GM21723 (cell line): ENCODE data around the gene CDH20.
A peak's percentile ranks its signal among the peaks of the same experiment; 100 is the strongest.

Source experiments
- ATAC-seq: cut with Tn5 transposase; IDR thresholded peaks from one replicate; pipeline ENCODE4 v1.9.1; 2021; ENCODE audit warnings: mild to moderate bottlenecking, moderate library complexity; ENCODE audit not compliant: unreplicated experiment

Gene CDH20

DNA sequence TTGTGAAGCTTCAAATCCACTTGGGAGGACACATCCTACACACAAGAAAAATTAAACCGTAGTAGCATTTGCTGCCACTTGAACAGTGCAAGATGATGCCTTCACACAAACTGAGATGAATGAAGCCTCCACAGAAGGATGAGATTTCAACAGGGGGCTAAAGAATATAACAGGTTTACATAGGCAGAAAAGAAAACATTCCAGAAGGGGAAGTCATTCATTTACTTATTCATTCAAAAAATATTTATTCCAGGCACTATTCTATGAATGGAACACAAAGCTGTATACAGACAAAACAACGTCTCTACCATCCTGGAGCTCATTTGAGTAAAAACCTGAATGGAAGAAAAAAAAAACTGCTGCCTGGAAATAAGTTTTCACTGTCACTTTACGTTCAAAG lies 170.5 kb downstream of the CDH20 start:
- no peak for ATAC-seq

DNA sequence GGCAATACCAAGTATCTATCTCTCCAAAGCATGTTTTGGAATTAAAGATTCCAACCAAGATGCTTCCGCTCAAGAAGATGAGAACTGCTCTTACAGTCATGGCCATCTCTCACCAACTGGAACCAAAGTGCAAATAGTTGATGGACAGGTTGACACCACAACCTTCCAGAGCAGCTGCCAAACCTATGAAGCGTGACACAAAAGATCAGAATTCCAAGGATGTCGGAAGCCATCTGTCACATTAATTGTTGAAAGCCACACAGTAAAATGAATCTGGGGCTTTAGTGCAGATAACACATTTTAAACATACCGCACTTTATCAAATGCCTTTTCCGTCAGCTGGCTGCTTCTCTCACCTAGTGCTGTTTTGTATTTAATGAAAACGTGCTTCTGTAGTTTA lies 195.7 kb downstream of the CDH20 start:
- no peak for ATAC-seq

DNA sequence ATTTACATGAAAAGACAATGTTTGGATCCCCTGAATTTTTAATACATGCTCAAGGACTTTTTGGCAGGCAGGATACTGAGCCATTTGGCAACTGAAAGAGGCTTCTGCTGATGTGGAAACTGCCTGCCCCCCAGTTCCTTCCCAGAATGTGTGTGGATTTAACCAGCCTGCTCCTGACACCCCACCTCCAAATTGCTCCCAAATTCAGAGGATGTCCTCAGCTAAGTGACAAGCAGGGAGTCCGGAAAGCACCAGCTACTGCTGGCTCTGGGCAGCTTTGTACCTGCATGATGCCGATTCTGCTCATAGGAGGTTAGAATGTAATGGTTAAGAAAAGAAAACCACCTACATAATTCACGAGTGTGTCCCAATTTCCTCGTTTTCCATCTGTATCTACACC lies 197.5 kb downstream of the CDH20 start:
- no peak for ATAC-seq

DNA sequence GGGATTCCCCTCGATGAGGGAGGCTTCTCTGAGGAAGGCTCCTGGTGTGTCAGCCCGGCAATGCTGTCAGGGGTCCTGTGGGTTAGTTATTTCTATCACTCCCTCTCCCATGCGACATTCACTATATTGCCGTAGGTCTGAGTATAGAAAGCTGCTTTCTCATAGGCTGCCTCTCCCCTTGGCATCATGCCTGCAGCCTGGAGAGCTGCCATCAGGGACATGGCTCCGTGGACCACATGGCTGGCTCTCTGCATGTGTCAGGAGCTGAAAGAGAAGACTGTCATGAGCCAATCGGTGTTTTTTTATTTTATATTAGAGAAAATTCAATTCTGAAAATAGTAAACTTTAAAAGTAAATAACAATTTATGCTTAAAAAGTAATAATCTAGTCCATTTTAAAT lies 198.0 kb downstream of the CDH20 start:
- ATAC-seq = no peak

DNA sequence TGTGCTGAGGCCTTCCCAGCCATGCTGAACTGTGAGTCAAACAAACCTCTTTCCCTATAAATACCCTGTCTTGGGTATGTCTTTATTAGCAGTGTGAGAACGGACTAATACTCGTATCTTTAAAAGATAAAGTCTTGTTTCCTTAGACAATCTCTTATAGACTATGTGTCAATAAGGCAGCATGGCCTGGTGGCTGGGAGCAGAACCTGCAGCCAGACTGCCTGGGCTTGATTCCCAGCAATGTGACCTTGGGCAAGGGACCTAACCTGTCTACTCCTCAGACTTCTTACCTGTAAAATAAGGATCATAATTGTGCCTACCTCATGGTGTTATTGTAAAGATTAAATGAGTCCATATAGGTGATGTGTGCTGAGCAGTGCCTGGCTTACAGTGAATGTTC lies 198.7 kb downstream of the CDH20 start:
- ATAC-seq = no peak

DNA sequence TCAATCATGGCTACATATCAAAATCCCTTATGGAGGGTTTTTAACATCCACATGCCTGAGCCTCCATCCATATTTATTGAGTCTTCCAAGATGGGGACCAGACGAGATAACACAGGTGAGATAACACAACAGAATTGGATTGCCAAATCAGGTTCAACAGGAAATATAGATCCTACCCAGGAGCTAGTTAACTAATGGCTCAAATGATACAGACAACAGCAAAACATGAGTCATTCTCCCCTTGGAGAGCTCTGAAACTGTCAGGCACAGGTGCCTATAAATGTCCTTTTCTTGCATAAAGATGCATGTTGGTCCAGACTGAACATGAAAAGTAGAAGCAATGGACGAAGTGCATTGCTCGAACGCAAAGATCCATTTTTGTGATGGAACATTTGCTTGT lies 202.2 kb downstream of the CDH20 start:
- ATAC-seq = no peak

DNA sequence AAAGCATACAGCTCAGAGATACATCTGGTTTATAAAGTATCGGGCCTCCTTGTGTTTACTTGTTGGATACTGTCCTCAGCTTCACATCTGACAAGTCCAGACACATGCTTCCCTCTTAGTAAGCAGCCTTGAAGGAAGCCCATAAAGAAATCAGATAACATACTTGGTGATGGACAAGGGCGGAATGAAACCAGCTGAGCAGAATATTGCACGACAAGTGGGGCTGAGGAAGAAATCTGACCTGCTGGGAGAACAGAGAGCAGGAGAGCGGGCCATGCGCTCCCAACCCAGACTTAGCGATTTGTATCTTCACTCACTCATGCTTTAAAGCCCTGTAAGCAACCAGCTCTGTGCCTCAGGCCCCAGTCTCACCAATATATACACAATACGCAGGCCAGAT lies 208.4 kb downstream of the CDH20 start:
- ATAC-seq = no peak

DNA sequence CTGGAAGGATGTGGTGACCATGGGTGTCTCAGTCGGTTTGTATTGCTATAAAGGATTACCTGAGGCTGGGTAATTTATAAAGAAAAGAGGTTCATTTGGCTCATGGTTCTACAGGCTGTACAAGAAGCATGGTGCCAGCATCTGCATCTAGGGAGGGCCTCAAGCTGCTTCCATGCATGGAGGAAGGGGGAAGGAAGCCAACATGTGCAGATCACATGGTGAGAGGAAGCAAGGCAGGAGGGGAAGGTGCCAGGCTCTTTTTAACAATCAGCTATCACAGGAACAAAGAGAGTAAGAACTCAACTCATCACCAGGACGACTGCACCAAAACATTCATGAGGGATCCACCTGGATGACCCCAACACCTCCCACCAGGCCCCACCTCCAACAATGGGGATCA lies 209.4 kb downstream of the CDH20 start:
- no peak for ATAC-seq

DNA sequence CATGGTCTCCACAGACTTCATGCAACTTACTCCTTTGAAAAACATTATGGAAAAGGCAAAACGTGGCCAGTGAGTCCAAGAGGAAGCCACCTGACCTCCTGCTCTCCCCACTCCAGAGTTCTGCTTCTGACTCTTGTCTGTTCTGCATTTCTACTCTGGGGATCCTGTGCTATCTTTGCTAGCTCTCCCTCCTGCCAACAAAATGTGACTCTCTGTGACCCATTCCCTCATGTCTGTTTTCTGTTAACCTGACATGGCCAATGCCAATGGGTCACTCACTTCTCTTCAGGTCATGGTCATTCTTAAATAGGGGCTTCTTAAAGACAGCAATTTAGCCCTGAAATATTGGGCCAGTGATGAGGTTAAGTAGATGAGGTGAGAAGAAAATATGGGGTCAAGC lies 210.3 kb downstream of the CDH20 start:
- ATAC-seq = no peak

DNA sequence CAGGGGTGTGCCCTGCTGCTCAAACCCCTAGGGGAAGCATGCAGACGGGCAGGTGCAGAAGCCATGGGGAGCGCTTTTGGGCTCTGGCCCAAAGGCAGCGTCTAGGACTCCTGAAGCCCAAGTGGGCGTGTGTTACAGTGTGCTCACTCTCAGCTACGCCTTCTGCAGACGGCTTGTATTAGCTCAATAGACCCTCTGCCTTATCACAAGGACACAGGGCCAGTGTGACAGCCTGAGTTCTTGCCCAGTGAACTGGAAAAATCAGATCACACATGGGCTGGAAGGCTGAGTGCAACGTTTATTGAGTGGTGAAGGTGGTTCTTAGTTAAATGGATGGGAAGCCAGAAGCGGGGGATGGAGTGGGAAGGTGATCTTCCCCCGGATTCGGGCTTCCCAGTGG lies 210.9 kb downstream of the CDH20 start:
- ATAC-seq = no peak

DNA sequence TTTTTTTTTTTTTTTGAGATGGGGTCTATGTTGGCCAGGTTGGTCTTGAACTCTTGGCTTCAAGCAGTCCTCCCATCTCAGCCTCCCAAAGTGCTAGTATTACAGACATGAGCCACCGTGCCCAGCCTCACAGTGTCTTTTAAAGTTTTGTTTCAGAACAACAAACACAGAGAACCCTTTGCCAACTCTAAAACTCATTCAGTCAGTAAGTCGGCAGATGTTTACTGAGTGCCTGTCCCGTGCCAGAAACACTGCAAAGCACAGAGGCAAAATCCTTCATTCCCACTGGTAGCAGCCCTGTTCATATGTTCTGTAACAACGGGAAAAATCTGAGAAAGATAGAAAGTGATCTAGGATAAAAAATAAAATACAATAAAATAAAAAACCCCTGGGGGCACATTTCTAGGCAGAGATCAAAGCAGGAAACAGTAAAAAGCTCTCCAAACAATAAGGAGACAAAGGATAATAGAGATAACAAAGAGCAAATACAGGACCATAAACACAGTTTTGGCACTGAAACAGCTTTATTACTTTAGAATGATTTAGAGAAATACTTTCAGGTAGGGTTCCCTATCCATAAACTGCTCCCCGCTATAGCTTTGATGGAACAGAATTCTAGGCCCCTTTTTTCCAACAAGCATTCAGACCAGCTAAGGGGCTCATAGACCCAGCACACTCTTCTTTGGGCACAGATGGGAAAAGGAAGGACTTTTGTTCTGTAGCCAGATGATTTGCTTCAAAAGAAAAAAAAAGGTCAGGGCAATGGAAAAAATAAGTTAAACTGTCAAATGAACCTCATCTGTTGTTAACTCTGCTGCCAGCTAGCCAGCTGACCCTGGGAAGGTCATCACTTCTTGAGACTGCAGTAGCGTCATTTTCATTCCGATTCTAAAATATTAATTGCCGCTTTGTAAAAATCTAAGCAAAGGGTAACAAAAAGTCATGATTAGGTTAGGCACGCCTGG lies 212.3 kb downstream of the CDH20 start:
- no peak for ATAC-seq

DNA sequence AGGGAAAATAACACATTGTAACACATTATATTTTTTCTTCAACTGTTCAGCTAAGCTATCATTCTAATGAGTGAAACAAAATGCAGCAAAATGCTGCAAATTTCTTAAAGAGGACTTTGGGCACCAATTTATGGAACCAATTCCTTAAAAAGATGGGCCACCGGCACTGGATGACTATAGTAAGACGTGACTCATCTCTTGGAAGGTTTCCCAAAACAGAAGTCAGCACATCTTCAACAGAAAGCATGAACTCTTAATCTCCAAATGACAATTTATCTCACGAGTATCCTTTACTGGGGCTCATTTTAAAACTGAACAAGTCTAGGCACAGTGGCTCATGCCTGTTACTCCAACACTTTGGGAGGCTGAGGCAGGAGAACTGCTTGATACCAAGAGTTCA lies 213.4 kb downstream of the CDH20 start:
- no peak for ATAC-seq

DNA sequence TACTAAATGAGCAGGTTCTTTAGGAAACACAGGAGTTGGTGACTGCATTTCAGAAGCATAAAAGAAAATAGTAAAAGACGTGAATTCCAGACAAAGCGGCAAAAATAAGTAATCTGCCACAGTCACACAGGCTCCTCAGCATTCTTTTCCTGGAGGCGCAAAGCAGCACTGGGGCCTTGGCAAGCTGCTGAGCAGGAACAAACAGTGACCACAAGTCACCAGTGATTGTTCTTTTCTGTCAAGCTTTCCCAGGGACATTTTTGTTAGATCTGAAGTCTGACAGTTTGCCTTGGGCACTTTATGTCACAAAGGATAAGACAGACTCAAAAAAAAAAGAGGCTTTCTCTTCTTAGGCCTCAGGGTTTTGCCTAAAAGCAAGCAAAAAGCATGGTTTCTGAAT lies 216.2 kb downstream of the CDH20 start:
- ATAC-seq = no peak

DNA sequence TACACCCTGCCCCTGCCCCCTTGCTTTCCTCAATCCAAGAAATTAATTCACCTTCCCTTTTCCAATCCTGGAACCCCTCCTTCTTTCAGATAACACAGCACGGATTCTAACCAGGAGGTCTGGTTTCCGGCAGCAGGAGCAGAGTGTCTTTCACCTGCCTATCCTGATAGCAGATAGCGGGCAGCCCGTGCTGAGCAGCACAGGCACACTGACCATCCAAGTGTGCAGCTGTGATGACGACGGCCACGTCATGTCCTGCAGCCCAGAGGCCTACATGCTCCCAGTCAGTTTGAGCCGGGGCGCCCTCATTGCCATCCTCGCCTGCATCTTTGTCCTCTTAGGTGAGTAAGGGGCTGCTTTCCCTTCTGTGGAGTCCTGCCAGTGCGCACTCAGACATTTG lies 216.7 kb downstream of the CDH20 start:
- no peak for ATAC-seq

DNA sequence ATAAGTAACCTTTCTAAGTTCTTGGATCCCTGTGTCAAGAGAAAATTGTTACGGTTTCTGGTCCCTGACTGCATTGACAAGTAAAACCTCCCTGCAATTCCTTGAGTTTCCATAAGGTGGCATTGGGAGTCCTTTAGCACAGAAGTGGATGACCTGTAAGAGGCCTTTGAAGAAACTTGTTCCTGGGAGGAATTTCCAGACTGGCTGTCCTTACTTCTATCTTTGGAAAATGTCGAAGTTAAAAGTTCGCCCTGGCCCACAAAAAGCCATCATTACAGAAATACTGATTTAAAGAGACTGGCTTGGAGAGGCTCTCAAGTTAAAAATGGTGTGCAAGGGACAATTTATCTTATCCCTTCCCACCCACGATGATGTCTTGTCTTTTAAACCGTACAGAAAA lies 218.4 kb downstream of the CDH20 start:
- ATAC-seq = peak; percentile 70

DNA sequence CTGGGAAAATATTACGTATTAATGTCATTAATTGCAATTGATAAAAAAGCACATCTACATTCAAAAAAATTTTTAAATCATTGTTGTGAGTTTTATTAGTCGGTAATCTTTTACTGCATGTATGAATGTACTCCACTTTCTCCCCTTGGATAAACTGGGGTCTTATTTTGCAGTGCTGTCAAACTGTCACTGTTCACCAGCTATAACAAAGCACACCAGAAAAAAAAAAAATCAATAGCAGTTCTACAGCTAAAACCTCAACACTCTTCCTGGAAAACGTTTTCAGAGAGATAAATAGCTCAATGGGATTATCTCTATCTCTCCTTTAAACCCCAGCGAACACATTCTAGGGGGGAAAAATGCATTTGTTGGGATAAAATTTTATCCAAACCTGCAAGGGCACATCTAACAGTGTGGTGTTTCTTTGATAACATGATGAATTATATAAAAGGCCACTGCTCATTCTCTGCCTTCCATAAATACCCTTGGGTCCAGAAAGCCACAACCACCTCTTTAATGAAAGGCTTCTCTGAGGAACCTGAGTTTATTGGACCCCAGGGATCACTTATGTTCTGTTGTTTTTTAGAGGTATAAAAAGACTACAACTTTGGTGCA lies 219.9 kb downstream of the CDH20 start:
- ATAC-seq = no peak

DNA sequence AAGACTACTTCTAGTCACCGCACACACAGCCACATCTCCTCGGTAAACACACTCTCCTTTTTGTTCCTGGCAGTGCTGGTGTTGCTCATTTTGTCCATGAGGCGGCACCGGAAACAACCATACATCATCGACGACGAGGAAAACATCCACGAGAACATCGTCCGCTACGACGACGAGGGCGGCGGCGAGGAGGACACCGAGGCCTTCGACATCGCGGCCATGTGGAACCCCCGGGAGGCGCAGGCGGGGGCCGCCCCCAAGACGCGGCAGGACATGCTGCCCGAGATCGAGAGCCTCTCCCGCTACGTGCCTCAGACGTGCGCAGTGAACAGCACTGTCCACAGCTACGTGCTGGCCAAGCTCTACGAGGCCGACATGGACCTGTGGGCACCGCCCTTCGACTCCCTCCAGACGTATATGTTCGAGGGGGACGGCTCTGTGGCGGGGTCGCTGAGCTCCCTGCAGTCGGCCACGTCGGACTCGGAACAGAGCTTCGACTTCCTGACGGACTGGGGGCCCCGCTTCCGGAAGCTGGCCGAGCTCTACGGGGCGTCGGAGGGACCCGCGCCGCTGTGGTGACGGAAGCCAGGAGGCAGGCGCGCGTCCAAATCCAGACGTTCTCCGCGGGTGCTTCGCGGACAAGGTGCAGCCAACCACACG lies 221.0 kb downstream of the CDH20 start:
- no peak for ATAC-seq

DNA sequence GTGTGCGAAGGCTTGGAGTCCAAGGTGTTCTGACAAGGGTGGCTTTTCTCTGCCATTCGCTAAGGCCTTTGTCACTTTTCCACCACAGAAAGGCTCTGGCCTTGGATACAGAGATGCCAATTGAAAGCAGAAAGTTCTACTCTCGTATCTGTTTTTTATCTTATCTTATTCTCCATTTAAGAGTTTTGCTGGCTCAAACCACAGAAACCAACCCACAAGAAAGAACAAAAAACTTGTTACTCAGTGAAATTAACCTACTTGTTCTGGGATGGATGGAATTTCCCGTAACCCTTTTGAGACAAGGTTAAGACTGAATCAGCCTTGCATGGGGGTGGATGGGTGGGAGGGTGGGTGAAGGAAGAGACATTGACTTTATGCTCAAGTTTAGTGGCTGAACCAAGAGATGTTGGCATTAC lies 221.7 kb downstream of the CDH20 start:
- no peak for ATAC-seq

DNA sequence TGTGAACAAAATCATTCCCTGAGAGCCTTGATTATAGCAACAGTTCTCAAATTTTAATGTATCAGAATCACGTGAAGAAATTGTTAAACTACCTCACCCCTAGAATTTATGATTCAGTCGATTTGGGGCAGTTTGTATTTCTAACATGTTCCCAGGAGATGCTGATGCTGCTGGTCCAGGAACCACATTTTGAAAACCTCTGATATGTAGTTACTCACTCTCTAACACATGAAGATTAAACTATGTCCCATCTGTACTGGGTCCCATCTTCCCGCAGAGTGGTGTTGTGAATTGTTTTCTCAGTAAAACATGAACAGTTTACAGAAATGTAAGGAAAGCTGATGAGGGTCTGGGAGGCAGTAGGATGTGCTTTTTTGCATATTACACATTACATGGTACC lies 223.1 kb downstream of the CDH20 start:
- no peak for ATAC-seq

DNA sequence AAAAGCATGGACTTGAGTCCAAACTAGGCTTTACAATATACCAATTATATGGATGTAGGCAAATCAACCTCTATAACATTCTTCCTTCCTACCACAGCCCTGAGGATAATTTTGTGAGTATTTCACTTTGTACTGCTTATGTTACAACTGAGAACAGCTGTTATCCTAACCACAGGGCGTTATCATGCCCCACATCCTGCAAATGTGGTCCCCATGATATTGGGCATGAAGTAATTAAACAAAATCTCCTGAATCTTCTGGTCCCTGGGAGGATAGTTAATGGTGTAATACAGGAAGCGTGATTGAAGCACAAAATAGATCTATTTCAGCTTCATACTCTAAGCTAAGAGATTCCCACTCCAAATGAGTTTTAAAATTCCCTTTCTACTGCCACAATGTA lies 223.6 kb downstream of the CDH20 start:
- ATAC-seq = no peak

DNA sequence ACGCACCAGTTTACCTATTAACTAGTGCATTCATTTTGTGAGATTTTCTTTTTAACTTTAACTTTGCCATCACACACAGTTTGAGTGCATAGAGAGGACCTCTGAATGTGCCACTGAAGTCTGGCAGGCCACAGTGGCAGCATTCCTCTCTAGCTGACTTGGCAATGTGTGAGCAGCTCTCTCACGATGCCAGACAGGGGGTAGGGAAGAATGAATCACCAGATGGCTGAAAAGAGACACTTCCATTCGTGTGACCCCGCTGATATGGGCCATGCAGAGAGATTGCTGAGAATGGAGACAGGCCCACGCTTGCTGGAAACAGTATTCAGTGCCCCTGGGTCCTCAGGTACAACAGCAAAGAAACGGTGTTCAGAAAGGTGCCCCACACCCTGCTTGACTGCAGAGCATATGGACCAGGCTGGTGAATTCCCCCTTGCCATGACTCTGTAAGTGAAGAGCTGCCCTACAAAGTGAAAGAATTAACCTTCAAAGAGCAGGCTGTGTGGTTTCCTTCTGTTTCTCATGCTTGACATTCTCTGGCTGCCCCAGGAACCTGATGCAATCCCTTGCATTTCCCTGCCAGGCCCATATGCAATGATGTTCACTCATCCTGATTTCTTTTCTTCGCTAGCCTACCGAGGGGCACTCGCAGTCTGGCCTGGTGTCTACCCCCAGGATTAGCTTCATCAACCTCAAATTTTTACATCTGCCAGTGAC lies 236.1 kb downstream of the CDH20 start:
- no peak for ATAC-seq
